Mucosa of gallbladder (tissue), 1 donor: ENCODE measurements around the gene ACSF3. TPM values are rescaled to one million over a fixed set of nuclear protein-coding genes. Genes with fewer than 3 reads are reported as not detected.

Experiments
- DNase-seq: peaks from one replicate; pipeline ENCODE4 v3.0.0-alpha.2; 2020; ENCODE audit warnings: low spot score
- total RNA-seq: library from RNA; stranded (reverse); gene quantifications from one replicate; pipeline ENCODE4 v1.2.1, GENCODE V29; 2021
- donor health status: DM: no; HTN: no; CAD: no.

Gene ACSF3
- total RNA-seq, 1 donor from 2014 or later: 63.4 TPM

DNA sequence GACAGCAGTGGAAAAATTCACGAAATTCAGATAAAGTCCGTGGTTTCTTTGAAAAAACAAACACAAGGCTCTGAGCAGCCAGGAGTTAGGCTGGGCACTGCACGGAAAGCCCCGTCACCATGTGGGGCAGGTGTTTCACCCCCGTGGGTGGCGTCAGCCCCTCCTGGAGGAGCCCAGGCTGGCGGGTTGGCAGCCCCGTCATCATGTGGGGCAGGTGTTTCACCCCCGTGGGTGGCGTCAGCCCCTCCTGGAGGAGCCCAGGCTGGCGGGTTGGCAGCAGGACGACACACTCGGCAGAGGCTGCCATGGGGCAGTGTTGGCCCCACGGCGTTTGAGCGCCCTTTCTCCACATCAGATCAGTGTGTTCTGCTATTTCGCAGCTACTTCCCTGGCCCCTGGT is 38.1 kb downstream of the ACSF3 start:
- DNase-seq: no peak

DNA sequence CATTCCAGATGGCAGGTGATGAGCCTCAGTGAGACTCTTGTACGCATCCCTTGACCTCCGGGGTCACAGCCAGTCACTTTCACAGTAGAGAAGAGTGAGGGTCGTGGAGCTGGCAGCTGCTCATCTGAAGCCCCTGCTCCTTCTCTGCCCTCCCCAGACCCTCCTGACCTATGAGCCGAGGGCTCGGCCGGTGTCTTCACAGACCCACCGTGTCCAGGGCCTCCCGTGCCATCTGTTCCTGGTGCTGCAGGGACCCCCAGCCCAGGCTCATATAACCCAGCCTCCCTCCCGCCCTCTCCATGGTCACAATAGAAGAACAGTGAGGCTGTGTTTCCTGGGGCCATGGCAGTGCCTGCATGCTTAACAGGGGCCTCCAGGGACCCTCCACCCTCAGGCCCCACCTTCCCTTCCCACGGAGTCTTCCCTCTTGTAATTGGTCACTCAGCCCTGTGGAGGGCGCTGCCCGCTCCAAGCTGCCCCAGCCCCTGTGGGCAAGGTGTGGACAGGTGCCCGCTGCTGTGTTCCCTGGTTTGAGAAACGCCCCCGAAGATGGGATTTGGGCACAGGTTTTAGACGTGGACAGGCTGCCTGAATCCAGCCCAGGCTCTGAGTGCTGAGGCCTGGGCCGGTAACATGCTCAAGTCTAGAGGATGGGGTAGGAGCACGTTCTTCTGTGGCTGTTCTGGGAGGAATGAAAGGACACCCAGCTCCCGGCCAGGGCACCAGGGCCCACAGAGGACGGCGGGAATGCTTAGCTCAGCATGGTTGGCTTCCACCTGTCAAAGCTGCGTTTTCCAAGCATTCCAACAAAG is 38.7 kb downstream of the ACSF3 start:
- DNase-seq: no peak

DNA sequence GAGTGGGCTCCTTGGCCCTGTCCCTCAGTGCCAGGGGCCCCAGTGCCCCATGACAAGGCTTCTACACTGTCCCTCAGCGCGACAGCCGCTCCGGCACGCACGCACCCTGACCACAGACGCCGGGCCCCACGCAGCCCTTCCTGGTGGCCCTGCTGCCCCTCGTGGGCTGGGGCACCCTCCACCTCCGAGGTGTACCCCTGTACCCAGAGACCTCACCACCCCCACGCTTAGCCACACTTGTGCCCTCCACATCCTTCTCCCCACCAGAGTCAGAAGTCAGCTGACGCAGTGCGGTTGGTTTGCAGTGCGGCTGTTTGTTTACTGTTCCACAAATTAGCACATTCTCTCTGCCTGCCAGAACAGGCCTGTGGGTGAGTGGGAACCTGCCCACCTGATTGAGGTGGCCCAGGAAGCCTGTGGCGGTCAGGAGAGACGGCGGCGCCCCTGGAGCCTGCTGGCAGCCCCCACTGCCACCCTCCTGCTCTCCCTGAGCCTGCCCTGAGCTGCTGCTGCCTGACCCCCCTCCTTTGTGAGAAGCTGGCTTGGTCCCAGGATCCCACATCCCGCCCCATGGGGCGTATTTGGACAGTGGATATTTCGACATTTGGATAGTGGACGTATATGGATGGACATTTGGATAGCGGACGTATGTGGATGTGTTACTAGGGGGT is 39.9 kb downstream of the ACSF3 start:
- no peak for DNase-seq

DNA sequence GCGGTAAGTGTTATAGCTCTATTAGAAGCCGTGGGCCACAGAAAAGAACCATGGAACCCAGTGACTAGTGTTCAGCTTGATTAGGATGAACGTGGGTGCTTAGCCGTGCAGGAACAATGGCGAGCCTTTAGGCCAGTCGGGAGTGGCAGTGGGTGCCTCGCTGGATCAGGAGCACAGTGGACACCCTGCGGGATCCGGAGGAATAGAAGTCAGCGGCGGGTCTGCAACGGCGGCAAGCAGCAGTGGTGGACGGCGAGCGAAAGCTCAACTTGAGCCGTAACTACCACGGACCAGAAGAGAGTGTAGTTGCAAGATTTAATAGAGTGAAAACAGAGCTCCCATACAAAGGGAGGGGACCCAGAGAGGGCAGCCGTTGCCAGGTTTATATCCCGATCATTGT is 40.6 kb downstream of the ACSF3 start:
- DNase-seq: no peak

DNA sequence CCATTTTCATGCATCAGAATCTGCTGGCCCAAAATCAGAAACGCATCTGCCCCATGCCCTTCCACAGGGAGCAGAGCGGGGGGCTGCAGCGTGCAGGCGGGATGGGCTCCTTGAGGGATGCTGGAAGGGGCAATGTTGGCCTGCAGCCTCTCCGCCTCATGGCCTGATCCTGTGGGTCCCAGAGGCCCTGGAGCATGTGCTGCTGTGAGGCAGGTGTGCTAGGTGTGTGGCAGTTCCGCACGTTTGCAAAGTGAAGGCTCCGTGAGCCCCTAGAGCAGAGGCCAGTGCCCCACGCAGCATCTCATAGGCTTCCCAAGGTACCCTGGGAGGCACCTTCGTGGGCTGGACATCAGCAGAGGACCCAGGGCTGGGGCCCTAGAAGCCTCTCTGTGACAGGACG is 41.5 kb downstream of the ACSF3 start:
- no peak for DNase-seq

DNA sequence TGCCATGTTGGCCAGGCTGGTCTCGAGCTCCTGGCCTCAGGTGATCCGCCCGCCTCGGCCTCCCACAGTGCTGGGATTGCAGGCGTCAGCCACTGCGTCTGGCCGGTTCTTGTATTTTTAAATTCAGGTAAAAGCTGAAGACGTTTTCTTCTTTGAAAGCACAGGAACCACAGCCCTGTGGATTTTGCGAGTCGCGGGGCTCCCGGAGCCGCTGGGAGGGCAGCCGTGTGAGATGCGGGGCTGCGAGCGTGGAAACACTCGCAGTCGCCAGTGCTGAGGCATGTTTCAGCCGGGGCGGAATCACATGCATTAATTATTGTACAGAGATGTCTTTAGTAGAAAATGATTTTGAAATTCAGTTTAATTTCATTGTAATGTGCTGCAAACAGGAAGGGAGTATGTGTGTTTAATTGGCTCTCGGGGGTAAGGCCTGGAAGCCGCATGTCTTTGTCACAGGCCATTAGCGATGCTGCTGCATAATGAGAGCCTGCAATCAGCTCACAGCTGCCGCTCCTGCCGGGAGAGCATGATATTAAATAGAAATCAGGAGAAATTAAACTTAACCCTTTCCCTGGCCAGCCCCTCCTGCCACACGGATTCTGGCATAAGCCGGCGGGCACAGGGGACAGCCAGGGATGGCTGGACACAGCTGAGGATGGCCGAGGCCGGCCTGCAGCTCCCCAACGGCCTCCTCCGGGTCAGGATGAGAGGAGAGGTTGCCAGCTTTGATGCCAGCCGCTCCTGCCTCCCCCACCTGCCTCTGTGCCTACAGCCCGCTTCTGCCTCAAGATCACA is 42.5 kb downstream of the ACSF3 start:
- DNase-seq: no peak

DNA sequence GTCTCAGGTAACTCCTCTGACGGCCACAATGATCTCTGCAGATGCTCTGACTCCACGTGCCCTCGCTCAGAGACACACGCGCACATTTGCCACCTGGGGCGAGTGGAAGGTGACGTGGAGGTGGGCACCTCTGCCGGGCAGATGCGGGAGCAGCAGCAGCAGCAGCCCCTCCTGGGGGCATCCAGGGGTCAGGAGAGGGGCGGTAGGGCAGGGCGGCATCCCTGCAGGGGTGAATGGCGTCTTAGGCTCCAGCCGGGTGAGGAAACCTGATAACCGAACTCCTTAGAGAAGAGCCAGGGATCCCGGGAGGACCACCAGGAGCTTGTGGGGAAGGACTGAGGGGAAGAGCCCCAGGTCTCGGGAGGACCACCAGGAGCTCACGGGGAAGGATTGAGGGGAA is 43.3 kb downstream of the ACSF3 start:
- DNase-seq: no peak

DNA sequence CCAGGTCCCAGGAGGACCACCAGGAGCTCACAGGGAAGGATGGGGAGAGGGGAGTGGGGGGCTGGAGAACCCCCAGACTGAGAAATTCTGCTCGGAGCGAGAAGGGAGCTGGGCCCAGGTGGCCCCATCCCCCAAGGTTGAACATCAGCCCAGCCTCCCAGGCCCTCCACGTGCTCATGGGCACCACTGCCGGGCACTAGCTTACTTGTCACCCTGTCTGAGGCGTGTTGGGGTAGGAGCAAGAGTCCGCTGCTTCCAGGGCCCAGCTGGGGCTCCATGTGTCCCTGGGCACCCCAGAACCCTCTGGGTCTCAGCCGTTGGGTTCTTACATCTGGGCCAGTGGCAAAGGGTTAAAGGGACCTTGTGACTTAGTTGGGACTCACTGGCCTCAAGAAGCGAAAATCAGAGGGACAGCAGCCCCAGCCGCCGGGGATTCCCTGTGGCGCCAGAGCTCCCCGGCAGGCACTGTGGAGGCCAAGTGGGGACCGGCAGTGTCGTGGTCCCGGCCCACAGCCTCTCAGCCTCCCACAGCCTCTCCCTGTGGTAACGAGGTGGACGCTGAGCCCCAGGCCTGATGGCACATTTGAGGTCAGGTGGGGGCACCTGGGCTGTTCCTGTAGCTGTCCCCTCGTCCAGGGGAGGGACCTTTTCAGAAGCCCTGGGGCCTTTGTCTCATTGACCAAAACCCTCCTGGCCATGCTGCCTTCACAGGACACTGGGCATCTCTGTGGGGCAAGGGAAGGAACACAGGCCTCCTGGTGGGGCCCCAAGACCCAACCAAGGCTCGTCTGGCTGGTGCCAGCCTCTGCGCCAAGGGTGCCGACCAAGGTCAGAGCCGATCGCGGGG is 44.2 kb downstream of the ACSF3 start:
- no peak for DNase-seq

DNA sequence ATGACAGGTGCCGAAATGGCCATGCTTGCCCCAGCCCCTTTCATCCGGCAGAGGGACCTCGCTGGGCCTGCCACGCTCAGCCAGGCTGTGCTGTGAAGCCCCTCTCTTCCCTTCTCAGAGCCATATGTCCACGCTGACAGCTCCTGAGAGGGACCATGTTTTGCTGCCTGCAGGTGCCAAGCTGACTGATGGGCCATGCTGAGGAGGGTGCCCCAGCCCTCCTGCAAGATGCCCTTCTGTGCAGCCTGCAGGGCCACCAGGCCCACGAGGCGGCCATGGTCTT is 44.8 kb downstream of the ACSF3 start:
- DNase-seq: no peak

DNA sequence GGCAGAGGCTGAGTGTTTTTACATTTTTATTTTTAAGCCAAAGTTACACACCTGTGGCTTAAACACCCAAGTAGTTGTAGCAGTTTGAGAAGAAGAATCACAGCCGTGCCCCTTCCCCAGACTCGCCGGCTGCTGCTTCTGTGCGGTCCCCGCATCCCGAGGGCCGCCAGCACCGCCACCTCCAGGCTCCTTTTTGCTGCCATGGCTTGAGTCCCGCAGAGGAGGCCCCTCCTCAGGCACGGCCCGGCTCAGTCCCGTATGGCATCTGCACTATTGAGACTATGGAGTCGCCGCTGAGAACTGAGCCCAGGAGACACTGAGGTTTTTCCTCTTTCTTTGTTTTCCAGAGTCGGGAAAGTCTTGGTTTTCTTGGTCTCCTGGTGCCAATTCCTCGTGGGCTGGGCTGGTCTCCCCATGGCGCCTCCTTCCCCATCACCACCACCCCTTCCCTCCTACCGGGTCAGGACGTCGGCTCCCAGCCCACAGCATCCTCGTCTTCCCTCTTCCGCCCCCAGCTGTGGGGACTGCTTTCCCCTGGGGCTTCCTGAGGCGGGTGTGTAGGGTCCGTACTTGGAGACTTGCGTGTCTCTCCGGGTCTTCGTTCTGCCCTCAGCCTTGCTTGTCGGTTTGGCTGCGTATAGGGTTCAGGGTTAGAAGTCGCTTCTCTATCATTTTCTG is 45.3 kb downstream of the ACSF3 start:
- DNase-seq: no peak

DNA sequence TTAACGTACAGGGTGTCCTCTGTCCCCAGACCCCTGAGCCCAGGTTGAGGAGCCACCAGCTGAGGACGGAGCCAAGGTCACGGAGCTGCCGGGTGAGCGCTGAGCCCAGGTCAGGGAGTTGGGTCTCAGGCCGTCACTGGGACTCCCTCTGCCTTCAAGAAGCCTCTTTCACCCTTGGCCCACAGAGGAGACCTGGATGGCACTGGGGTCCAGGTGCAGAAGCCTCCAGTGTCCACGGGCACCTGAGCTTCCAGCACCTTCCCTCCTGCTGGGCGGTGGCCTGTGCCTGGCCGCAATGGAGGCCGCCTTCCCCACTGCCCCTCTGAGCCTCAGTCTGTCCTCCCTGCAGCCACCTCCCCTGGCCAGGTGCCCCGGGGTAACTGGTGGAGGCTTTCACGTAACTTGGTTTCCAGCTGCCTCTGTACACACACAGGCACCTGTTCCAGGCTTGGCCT is 46.3 kb downstream of the ACSF3 start:
- no peak for DNase-seq

DNA sequence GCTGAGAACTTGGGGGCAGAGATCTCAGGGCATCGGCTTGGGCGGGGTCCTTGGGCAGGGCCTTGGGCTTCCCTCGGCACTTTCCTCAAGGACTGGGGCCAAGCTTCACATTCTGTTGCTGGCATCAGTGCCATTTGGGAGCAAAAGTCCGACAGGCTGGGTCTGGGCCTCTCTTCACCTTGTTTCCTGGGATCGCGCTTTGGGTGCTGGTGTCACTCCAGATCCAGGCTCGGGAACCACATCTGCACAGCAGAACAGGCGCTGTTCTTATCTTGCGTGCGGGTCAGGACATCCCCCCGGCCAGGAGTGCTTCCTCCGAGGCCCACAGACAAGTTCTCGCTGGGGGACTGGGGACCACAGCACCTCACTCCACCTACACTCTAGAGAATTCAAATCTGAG is 46.7 kb downstream of the ACSF3 start:
- no peak for DNase-seq

DNA sequence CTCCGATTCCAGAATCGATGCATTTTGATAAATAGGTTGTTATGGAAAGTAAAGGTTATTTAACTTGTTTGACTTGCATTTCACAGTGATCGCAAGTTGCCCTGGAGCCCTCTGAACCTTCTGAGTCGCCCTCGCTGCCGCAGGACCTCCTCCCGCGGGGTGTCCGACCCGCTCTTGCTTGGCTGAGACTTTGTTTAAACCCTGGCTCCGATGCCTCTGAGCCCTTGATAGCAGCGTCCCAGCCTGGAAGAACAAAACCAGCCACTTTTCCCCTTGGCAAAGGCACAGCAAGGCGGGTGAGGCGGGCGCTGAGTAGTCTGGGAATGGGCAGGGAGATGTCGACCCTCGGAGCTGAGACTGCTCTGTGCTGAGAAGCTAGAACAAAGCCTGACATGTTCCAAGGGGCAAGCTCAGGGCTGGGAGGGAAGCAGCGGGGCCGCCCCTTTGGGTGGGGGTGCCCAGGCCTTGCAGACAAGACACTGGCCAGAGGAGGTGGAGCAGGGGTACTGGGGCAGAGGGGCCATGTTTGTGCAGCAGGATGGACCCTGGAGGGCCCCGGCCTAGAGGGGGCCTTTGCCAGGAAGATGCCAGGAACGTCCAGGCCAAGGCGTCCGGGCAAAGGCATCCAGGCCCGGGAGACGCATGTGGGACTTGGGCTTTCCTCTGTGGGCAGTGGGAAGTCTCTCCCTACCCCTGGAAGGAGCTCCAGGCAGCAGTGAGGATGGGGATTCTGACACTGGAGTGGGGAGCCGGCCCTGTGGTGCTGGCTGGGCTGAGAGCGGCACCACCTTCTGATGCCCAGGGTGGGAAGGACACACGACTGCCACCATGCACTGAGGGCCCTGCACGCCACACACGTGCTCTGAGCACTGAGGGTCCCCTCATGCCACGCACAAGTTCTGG is 47.6 kb downstream of the ACSF3 start:
- no peak for DNase-seq

DNA sequence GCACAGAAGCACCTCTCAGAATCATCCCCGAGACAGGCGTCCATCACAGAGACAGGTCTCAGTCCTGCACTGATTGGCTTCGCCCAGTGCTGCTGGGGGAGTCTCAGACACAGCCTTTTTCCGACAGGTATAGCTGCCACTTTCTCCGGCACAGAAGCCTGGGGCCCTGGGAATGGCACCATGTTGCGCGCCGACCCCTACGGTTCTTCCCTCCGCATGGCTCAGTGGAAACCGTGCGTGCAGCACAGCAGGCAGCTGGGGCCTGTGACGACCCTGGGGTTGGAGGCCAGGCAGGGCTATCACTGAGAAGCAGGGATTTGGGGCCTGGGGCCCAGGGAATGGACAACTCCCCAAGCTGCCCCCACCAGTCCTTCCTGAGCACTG is 48.2 kb downstream of the ACSF3 start:
- DNase-seq: no peak

DNA sequence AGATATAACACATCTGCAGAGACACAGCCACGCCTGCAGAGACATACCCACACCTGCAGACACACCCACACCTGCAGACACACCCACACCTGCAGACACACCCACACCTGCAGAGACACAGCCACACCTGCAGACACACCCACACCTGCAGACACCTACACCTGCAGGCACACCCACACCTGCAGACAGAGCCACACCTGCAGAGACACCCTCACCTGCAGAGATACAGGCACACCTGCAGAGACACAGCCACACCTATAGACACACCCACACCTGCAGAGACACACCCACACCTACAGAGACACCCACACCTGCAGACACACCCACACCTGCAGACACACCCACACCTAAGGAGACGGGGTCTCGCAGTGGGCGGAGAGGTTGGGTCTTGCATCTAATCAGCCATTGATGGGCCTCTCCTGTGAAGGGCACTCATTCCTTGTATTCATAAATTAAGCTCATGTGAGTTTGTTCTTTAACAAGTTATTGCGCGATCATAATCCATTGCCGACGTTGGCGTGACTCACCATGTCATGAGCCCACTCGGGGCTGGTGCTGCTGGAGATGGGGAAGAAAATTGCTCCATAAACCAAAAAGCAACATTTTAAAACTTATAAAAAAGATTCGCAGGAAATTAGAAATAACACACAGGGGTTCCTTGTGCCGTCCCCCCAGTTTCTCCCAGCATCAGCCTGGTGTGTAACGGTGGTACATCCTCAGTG is 49.0 kb downstream of the ACSF3 start:
- no peak for DNase-seq

DNA sequence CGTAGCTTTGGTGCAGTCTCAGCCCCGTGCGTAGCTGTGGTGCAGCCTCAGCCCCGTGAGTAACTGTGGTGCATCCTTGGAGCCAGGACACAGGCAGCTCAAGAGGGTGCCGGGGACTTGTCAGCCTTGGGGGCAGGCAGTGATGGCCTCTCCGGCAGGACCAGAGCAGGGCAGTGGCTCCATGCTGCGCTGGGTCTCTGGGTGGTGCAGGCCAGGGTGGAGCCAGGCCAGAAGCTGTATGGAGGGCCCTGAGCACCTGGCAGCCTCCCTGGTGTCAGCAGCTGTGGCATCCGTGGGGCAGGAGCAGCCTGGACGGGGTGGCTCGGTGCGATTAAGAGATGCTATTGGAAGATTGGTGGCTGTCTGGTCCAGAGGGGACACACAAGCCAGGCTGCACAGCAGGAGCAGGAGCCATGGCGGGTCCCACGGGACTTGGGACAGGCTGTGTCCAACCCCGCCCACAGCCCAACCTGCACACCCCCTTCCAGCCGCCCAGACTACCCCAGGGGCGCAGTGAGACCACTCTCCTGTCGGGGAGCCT is 49.6 kb downstream of the ACSF3 start:
- no peak for DNase-seq

DNA sequence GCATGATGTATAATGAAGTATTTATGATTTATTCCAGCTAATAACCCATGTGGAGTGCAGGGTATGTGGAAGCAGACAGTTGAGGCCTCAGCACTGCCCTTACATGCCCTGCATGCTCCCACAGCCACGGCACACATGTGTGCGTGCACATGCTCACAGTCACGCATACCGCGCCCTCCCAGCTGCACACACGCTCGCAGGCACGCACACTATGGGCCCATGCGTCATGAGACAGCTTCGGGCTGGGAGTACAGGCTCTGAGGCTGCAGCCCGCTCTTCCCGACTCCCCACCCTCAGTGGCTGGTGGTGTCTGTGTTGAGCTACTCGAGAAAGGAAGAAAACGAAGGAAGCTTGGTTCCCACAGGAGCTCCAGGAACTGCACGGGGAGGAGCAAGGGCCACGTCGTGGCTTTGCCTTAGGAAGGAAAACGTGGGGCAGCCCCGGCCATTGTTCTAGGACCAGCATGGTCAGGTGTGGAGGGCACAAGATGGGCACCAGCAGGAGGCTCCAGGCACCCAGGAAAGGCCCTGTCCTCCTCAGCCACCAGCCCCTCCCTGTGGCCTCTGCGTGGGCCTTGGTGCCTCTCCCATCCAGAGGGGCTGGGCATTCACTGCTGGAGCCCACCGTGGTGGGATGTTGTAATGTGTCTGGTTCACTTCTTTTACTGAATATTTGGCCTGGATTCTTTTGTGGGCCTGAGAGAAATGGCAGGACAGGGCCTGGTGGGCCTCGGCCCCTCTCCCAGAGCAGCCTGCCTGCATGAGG is 50.4 kb downstream of the ACSF3 start:
- no peak for DNase-seq

DNA sequence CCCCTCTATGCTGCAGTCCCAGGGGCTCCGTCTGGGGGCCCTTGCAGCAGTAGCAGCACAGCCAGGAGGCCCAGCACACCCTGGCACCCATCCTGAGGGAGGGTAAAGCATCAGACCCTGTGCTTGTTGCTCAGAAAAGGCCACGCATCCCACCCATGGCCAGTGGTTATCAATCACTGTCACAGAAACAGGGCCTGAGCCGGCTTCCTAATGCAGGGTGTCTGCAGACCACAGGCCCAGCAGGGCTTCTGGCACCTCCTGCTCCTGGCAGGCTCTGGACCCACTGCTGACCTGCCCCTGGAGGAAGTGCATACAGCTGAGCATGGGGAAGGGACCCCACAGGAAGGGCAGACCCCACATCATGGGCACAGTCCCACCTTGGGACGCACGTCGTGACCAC is 51.0 kb downstream of the ACSF3 start:
- DNase-seq: no peak
